Mammary epithelial cell (primary cell): ENCODE measurements around the gene NES.
"Not testable (repeated sequence)": the region's sequence is repeated elsewhere in the genome, so short reads cannot be mapped to it uniquely, and the experiment has no call there.

Experiments
- EZH2 ChIP-seq: IDR thresholded peaks from 2 replicates; pipeline ENCODE4 v1.6.1; 2012; ENCODE audit warnings: low read length, inconsistent platforms, borderline replicate concordance
- TF ChIP-seq, protein P1 (sequence below), 2 donors: IDR thresholded peaks in 1 of 2; conservative IDR thresholded peaks in 1 of 2; 2 replicates each; pipeline ENCODE4 v1.5.1; 2011 to 2012; ENCODE audit warnings: inconsistent platforms in 2 of 2, low read length in 2 of 2, mild to moderate bottlenecking in 2 of 2, control low read depth in 1 of 2, low read depth in 1 of 2; ENCODE audit not compliant: insufficient read depth in 1 of 2; ENCODE audit errors: extremely low read depth in 1 of 2

GRCh38 chr1:156631152-156631551, 46.1 kb downstream of the NES start:
- TF ChIP-seq, protein P1, sequence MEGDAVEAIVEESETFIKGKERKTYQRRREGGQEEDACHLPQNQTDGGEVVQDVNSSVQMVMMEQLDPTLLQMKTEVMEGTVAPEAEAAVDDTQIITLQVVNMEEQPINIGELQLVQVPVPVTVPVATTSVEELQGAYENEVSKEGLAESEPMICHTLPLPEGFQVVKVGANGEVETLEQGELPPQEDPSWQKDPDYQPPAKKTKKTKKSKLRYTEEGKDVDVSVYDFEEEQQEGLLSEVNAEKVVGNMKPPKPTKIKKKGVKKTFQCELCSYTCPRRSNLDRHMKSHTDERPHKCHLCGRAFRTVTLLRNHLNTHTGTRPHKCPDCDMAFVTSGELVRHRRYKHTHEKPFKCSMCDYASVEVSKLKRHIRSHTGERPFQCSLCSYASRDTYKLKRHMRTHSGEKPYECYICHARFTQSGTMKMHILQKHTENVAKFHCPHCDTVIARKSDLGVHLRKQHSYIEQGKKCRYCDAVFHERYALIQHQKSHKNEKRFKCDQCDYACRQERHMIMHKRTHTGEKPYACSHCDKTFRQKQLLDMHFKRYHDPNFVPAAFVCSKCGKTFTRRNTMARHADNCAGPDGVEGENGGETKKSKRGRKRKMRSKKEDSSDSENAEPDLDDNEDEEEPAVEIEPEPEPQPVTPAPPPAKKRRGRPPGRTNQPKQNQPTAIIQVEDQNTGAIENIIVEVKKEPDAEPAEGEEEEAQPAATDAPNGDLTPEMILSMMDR (conservative IDR thresholded peaks at IDR 0.05 in 1 of 2, IDR thresholded peaks at IDR 0.05 in 1 of 2; ENCODE audit: extremely low read depth in 1 of 2, insufficient read depth in 1 of 2, low read depth in 1 of 2, low read length in 2 of 2): not testable (repeated sequence)
- TF ChIP-seq EZH2: not testable (repeated sequence)
